ENCODE data around the gene RBBP8NL. TPM values are rescaled to one million over a fixed set of nuclear protein-coding genes. Genes with fewer than 3 reads are reported as not detected.

Gene RBBP8NL
- total and polyA plus RNA-seq, 4 donors: under 0.01 to 0.14 TPM; not detected in 2

DNA sequence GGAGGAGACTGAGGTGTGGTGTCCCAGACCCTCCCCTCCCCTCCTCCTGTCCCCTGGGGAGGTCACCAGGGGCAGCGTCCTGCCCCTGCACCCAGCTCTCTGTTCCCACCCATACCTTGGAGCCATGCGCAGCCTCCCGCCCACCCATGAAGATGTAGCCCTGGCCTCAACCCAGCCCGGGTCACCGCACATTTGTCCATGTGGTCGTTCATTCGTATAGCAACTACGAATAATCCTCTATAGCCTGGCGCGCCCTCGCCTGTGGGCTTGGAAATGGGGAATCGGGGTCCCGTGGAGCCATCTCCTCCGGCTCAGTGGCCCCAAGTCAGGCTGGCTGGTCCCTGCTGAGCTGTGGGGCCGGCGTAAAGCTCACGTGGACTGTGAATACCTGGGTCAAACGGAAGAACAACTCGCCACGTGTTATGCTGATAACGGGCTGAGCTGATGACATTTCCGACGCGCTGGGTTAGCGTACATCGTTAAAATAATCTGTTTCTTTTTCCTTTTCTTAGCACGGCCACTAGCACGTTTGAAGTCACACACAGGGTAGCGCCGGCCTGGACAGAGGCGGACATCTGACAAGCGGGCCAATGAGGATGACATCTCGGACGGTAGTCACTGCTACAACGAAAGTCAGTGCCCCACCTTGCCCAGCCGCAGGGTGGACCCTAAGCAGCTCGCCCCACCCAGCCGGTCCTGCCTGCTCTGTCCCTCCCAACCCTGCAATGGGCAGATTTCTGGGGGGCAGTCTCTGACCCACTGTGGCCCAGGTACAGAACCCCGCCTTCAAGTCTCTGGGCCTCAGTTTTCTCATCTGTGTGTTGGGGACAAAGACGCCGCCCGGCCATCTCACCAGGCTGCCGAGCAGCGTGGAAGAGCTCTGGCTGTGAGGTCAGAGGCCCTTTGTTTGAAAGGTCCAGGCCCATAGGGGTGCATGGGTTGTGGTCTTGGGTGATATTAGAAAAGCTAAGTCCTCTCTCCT, 19.8 kb upstream of the RBBP8NL start (continued):
- no peak for TF ChIP-seq MAX (IDR thresholded peaks at IDR 0.05)

DNA sequence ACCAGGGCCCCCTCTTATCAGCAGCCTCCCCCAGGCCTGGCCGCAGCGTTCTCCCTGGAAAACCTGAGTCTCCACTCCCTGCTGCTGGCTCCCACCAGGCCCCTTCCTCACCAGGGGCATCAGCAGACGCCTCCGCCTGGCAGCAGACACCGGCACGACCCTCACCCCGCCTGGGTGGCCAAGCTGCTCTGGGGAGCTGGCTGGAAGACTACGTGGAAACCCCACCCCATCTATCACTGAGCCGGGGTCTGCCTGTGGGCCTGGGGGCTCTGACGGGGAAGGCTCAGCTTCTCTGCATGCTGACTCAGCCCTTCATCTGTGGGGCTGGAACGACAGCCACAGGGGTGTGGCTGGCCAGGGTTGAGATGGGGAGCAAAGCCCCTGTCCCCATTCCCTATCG, 19.1 kb upstream of the RBBP8NL start:
- Histone ChIP-seq H3K9me3 (ENCODE audit: control insufficient read depth in 4 of 4, low read length in 3 of 4) (no peaks in the 10 kb centered on the region), H3K9ac (ENCODE audit: low read depth in 1 of 2, low read length in 2 of 2) (no peak overlapping the region), H3K36me3 (ENCODE audit: control insufficient read depth in 4 of 4, insufficient read depth in 3 of 4, low read depth in 1 of 4, low read length in 3 of 4) (no peaks in the 10 kb centered on the region), H3K4me3 (ENCODE audit: low read depth in 1 of 3, low read length in 3 of 3) (no peak overlapping the region), H3K27me3 (ENCODE audit: control insufficient read depth in 4 of 4, insufficient read depth in 4 of 4, low read length in 3 of 4) (peaks cover 0 to 3% (median 0%) of the 10 kb centered on the region in 4 donors), H3K27ac (ENCODE audit: low read depth in 1 of 2, low read length in 2 of 2) (no peak overlapping the region), H3K4me1 (ENCODE audit: control insufficient read depth in 4 of 4, insufficient read depth in 4 of 4, low read length in 3 of 4) (peaks cover 1 to 9% (median 5%) of the 10 kb centered on the region in 4 donors)
- DNase-seq (ENCODE audit: low spot score): no peak
- TF ChIP-seq HNF4G (IDR thresholded peaks at IDR 0.05): no peak
- TF ChIP-seq RAD21 (IDR thresholded peaks at IDR 0.05): no peak
- 68% methylated on average over 12 of the region's 12 CpGs for WGBS

DNA sequence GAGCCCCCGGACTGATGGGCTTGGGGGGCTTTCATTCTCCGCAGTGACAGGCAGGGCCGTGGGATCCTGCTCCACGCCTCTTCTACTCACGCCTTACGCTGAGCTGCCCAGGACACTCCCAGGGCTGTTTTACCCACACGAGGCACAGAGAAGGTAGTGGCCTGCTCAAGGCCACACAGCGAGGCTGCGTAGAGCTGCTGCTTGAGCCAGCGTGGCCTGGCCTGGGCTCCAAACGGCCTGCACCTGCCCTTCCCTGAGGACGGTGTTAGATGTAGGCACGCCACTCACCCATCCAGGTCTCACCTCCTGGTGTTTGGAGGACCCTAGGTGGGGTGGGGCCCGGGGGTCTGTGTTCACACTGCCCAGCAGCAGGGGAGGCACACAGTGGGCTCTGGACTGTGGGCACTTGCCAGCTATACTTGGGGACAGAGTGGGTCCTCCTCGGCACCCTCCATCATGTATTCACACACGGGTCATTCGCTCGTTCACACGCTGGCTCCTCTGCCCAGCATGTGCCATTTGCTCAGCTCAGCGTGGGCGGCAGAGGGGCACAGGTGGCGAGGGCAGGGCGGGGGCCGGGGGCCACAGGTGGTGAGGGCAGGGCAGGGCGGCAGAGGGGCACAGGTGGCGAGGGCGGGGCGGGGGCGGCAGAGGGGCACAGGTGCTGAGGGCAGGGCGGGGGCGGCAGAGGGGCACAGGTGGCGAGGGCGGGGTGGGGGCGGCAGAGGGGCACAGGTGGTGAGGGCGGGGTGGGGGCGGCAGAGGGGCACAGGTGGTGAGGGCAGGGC, 18.4 kb upstream of the RBBP8NL start:
- no peak overlapping the region for H3K4me3 ChIP-seq (ENCODE audit: low read depth in 1 of 3, low read length in 3 of 3)
- peaks cover 0 to 3% (median 0%) of the 10 kb centered on the region in 4 donors for H3K27me3 ChIP-seq (ENCODE audit: control insufficient read depth in 4 of 4, insufficient read depth in 4 of 4, low read length in 3 of 4)
- H3K9ac ChIP-seq (ENCODE audit: low read depth in 1 of 2, low read length in 2 of 2): no peak overlapping the region
- H3K9me3 ChIP-seq (ENCODE audit: control insufficient read depth in 4 of 4, low read length in 3 of 4): no peaks in the 10 kb centered on the region
- TF ChIP-seq NR2F2 (IDR thresholded peaks at IDR 0.05) (no peak), HNF4A (conservative IDR thresholded peaks at IDR 0.05) (no peak), YY1 (IDR thresholded peaks at IDR 0.05) (no peak), ATF3 (IDR thresholded peaks at IDR 0.05) (no peak), MAX (IDR thresholded peaks at IDR 0.05) (no peak), GABPA (IDR thresholded peaks at IDR 0.05 in 1 of 2, conservative IDR thresholded peaks at IDR 0.05 in 1 of 2) (no peak), RAD21 (IDR thresholded peaks at IDR 0.05) (no peak), SP1 (IDR thresholded peaks at IDR 0.05) (no peak), EGR1 (IDR thresholded peaks at IDR 0.05; ENCODE audit: low read depth in 2 of 2) (no peak), RXRA (IDR thresholded peaks at IDR 0.05) (no peak), TAF1 (conservative IDR thresholded peaks at IDR 0.05) (no peak), FOXA2 (IDR thresholded peaks at IDR 0.05) (no peak), JUND (IDR thresholded peaks at IDR 0.05) (no peak), HNF4G (IDR thresholded peaks at IDR 0.05) (no peak), REST (IDR thresholded peaks at IDR 0.05) (no peak), FOXA1 (IDR thresholded peaks at IDR 0.05) (no peak)
- TF ChIP-seq, protein P1, sequence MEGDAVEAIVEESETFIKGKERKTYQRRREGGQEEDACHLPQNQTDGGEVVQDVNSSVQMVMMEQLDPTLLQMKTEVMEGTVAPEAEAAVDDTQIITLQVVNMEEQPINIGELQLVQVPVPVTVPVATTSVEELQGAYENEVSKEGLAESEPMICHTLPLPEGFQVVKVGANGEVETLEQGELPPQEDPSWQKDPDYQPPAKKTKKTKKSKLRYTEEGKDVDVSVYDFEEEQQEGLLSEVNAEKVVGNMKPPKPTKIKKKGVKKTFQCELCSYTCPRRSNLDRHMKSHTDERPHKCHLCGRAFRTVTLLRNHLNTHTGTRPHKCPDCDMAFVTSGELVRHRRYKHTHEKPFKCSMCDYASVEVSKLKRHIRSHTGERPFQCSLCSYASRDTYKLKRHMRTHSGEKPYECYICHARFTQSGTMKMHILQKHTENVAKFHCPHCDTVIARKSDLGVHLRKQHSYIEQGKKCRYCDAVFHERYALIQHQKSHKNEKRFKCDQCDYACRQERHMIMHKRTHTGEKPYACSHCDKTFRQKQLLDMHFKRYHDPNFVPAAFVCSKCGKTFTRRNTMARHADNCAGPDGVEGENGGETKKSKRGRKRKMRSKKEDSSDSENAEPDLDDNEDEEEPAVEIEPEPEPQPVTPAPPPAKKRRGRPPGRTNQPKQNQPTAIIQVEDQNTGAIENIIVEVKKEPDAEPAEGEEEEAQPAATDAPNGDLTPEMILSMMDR (IDR thresholded peaks at IDR 0.05; ENCODE audit: low read depth, low read length, missing input control): no peak
- TF ChIP-seq, protein P2, sequence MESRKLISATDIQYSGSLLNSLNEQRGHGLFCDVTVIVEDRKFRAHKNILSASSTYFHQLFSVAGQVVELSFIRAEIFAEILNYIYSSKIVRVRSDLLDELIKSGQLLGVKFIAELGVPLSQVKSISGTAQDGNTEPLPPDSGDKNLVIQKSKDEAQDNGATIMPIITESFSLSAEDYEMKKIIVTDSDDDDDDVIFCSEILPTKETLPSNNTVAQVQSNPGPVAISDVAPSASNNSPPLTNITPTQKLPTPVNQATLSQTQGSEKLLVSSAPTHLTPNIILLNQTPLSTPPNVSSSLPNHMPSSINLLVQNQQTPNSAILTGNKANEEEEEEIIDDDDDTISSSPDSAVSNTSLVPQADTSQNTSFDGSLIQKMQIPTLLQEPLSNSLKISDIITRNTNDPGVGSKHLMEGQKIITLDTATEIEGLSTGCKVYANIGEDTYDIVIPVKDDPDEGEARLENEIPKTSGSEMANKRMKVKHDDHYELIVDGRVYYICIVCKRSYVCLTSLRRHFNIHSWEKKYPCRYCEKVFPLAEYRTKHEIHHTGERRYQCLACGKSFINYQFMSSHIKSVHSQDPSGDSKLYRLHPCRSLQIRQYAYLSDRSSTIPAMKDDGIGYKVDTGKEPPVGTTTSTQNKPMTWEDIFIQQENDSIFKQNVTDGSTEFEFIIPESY (IDR thresholded peaks at IDR 0.05): no peak
- WGBS: 81% methylated on average over 36 of the region's 36 CpGs
- H3K36me3 ChIP-seq (ENCODE audit: control insufficient read depth in 4 of 4, insufficient read depth in 3 of 4, low read depth in 1 of 4, low read length in 3 of 4): no peaks in the 10 kb centered on the region
- no peak overlapping the region for H3K27ac ChIP-seq (ENCODE audit: low read depth in 1 of 2, low read length in 2 of 2)
- DNase-seq (ENCODE audit: low spot score): no peak
- H3K4me1 ChIP-seq (ENCODE audit: control insufficient read depth in 4 of 4, insufficient read depth in 4 of 4, low read length in 3 of 4): peaks cover 1 to 9% (median 5%) of the 10 kb centered on the region in 4 donors
